AG09319 (cell line): ENCODE measurements around the gene NIPSNAP2.

ENCODE experiments used
- DNase-seq: peaks from one replicate; pipeline ENCODE4 v3.0.0-alpha.2; 2010; ENCODE audit warnings: low read depth; ENCODE audit errors: extremely low read depth
- TF ChIP-seq, protein P1 (sequence below): IDR thresholded peaks from 2 replicates; pipeline ENCODE4 v1.5.1; 2011; ENCODE audit warnings: low read depth, mild to moderate bottlenecking, inconsistent platforms, low read length, moderate library complexity

Gene NIPSNAP2

DNA sequence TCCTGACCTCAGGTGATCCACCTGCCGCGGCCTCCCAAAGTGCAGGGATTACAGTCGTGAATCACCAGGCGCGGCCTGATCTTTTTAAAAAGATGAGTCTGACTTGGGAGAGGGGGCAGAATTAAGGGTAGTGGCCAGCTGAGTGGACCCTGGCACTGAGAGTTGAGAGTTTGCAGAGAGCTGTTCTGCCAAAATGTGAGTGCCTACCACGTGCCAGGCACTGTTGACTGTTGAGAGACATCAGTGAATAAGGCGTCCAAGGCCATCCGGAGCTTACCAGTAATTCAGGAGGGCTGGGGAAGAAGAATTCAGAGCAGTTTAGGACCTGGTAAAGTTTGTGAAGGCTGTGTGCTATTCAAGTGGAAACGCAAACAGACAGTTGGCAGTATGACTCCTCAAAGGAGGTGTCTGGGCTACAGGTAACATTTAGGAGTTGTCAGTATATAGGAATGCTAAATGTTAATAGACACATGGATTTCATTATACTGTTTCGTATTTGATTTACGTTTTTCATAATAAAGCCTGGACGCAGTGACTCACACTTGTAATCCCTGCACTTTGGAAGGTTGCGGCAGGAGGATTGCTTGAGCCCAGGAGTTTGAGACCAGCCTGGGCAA lies 1.5 kb downstream of the NIPSNAP2 start:
- no peak for DNase-seq
- TF ChIP-seq, protein P1, sequence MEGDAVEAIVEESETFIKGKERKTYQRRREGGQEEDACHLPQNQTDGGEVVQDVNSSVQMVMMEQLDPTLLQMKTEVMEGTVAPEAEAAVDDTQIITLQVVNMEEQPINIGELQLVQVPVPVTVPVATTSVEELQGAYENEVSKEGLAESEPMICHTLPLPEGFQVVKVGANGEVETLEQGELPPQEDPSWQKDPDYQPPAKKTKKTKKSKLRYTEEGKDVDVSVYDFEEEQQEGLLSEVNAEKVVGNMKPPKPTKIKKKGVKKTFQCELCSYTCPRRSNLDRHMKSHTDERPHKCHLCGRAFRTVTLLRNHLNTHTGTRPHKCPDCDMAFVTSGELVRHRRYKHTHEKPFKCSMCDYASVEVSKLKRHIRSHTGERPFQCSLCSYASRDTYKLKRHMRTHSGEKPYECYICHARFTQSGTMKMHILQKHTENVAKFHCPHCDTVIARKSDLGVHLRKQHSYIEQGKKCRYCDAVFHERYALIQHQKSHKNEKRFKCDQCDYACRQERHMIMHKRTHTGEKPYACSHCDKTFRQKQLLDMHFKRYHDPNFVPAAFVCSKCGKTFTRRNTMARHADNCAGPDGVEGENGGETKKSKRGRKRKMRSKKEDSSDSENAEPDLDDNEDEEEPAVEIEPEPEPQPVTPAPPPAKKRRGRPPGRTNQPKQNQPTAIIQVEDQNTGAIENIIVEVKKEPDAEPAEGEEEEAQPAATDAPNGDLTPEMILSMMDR, result no peak

DNA sequence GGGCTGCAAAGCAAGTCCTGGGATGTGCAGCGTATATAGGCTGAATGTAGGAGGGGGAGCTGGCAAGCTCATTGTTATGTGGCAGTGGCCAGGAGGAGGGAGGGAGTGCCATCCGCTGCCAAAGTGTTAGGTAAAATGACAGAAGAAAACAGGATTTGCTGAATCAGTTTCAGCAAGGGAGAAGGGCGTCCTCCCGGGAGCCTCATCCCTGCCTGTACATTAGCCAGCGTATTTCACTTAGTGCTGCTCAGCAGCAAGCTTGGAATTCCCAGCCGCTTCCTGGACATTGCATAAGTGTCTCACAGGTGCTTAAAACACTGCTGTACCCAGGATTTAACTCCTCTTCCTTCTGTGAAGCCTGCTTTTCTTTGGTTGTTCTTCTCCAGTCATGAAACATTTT lies 2.5 kb downstream of the NIPSNAP2 start:
- TF ChIP-seq, protein P1, result no peak
- DNase-seq, result no peak

DNA sequence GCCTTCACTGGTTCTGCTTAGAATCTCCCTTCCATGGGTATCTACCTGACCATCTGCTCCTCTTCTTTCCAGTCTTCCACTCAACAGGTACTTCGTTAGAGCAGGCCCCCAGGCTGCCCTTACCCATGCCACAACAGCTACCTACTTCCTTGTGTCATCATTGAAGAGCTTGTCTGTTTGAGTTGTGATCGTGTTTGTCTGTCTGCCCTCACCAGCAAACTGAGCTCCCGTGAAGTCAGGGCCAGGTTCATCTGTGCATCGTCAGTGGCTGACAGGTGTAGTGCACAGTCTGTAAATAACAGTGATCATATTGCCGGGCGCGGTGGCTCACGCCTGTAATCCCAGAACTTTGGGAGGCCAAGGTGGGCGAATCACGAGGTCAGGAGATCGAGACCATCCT lies 5.0 kb downstream of the NIPSNAP2 start:
- no peak for DNase-seq
- TF ChIP-seq, protein P1, result no peak

DNA sequence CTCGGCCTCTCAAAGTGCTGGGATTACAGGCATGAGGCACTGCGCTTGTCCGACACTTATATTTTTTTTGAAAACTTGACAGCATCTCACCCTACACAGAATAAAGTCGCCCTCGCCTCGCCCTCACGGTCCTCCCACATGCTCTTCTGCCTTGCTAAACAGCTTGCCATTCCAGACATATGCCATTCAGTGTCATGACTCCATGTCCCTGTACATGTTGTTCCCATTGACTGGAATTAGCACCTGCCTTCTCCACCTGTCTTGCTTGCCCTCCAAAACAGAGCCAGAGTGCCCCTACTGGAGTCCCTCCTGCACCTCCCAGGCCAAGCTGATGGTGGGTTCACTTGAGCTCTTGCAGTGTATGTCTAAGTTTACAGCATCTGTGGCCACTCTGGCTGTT lies 6.2 kb downstream of the NIPSNAP2 start:
- TF ChIP-seq, protein P1, result no peak
- no peak for DNase-seq

DNA sequence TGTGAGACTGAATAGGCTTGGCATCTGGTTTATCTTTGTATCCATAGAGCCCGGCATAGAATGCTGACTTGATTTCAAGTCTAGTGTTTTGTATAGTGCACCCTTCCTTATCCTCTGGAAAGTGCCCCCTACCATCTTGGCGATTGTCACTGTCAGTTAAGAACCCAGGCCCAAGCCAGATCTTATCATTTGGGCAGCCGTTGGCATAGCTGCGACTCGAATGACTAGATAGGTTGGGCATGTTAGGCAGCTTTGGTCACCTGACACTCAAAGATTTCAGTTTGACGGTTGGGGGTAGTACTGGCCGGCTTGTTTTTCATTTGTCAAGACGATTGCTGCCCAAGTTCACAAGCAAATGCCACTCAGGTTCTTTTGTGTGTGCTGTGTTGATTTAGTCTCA lies 6.6 kb downstream of the NIPSNAP2 start:
- no peak for DNase-seq
- TF ChIP-seq, protein P1, result no peak

DNA sequence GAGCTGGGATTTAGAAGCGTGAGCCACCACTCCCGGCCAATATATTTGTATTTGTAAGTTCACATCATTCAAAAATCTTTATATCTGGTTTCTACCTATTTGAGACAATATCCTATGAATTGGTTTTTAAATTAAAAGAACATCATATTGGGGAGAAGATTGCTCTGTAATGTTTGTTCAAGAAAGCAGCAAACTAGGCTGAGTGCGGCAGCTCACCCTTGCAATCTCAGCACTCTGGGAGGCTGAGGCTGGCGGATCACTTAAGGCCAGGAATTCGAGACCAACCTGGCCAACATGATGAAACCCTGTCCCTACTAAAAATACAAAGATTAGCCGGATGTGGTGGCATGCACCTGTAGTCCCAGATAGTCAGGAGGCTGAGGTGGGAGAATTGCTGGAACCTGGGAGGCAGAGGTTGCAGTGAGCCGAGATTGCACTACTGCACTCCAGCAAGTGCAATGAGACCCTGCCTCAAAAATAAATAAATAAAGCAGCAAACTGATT lies 9.4 kb downstream of the NIPSNAP2 start:
- DNase-seq, result no peak
- TF ChIP-seq, protein P1, result no peak

DNA sequence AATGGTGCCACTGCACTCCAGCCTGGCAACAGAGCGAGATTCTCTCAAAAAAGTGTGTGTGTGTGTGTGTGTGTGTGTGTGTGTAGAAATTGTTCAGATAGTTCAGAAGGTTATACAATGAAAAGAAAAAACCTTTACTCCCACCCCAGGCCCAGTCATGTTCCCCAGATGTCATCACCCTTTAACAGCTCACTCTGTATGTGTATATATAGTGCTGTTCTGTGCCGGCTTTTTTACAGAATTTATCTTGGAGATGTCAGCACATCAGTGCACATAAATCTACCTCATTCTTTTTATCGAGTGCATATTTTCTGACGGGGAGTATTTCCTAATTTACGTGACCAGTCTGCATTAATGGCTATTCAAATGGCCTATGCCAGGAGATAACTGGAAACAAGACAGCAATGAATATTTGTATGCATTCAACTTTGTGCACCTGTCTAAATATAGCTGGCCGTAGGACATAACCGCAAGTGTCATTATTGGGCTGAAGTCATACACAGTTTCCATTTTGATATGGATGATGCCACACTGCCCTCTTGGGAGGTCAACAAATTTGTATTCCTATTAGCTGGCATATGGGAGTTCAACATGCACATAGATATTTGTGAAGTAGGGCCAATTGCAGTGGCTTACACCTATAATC lies 11.7 kb downstream of the NIPSNAP2 start:
- no peak for DNase-seq
- TF ChIP-seq, protein P1, result no peak
